D721Med (cell line): Measurements from ENCODE around the gene PLPPR1.

Experiments
- DNase-seq: peaks from one replicate; pipeline ENCODE4 v3.0.0; 2011; ENCODE audit warnings: low spot score; ENCODE audit not compliant: insufficient read length
- FAIRE-seq: peaks from 2 replicates; lab custom pipeline; 2011; peaks lifted over from hg19 to GRCh38; lab: Jason Lieb, UNC
- CTCF ChIP-seq: IDR thresholded peaks from 2 replicates; pipeline ENCODE4 v1.5.1; 2012; ENCODE audit warnings: mild to moderate bottlenecking, control low read depth; ENCODE audit not compliant: insufficient read depth; ENCODE audit errors: missing control alignments

PLPPR1 gene

DNA sequence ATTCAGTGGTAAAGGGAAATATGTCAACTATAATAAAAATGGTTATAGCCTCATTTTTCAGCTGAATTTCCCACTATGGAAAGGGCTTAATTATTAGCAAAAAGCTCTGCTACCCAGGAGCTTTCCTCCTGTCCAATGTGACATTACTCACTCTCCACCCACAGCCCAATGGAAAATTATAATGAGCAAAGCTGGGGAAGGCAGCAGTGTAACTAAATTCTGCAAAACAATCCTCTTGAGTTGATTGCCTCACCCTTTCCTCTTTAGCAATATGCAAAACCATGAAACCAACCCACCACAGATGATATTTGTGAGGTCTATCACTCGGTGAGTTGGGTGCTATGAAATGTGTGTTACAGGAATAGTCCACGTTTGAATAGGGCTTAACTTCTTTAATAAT, 14.0 kb upstream of the PLPPR1 start:
- TF ChIP-seq CTCF, result no peak
- FAIRE-seq (no peak), DNase-seq (no peak)

DNA sequence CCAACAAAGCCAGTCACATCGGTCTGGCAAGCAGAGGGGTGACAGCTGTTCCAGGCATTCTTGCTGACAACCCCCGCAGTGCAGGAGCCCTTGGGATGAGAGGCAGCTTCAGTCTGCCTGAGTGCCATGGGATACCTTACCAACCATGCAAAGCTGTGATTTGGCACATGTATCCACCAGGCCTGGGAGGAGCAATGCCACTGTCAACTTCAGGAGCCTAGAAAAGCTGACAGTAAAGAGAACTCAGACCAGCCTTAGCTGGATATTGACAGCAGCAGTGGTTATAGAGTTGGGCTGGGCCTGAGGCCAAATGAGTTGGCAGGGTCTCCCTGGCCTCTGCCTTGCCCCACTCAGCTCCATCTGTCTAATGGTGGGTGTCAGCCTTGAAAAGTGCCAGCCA, 10.1 kb upstream of the PLPPR1 start:
- FAIRE-seq, result no peak
- no peak for TF ChIP-seq CTCF

DNA sequence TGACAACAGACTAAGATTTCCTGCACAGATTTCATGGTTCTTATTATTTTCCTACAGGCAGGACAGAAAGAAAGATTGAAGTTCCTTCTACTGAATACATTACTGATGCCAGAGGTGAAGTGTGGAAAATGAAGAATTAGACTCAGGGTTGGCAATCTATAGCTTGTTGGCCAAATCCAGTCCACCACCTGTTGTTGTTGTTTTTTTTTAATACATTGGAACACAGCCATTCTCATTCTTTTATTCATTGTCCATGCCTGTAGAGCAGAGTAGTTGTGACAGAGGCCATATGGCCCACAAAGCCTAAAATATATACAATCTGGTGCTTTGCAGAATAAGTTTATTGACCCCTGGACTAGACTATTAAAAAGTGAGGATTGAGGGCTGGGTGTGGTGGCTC, 5.8 kb upstream of the PLPPR1 start:
- DNase-seq (no peak), FAIRE-seq (no peak)
- TF ChIP-seq CTCF, result no peak

More for the DNA sequence above, 10.1 kb upstream of the PLPPR1 start:
- DNase-seq, result no peak

DNA sequence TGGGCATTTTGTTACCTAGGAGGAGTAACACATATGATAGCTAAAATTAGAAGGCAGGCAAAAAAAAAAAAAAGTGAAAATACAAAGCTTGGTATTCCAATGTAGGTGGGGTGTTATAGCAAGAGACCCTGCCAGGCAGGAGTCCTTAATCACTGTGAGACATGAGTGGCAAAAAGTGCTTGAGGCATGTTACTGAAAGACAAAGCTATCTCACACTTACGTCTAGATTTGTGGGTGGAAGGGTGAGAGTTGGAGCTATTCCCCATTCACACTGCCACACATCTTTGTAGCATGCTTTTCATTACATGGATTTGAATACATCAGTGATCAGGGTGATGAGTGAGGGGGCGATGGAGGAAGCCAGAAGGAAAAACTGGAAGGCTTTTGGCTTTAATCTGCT, 2.6 kb upstream of the PLPPR1 start:
- DNase-seq, result no peak
- no peak for TF ChIP-seq CTCF
- no peak for FAIRE-seq

- TF ChIP-seq CTCF, result no peak
- FAIRE-seq (no peak), DNase-seq (no peak)
Observed at GRCh38 chr9:101026824-101027223, 1.7 kb upstream of the PLPPR1 start.

- FAIRE-seq (no peak), DNase-seq (no peak)
- no peak for TF ChIP-seq CTCF
Observed at GRCh38 chr9:101027236-101027635, 1.3 kb upstream of the PLPPR1 start.

- TF ChIP-seq CTCF, result no peak
- FAIRE-seq (no peak), DNase-seq (no peak)
Observed at GRCh38 chr9:101027733-101028345, 688 bp upstream of the PLPPR1 start.
